ENCODE data around the gene SERPINA3.
"Not testable (repeated sequence)": the region's sequence is repeated elsewhere in the genome, so short reads cannot be mapped to it uniquely, and the experiment has no call there.

The SERPINA3 gene

DNA sequence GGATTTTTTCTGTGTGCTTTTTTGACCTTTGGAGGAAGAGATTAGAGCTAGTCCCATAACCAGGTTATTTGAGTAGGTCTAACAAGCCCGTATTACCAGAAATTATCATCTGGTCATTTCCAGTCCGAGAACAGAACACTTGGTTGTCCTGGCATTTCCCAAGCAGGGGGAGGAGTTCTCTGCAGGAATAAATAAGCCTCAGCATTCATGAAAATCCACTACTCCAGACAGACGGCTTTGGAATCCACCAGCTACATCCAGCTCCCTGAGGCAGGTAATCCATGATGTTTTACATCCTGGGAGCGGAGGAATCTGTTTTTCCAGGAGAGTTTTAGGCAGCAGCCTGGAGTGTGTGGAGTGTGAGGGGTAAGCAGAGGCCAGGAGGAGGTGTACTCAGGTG is at the start of gene SERPINA3:
Gene SERPINA3, plus strand, starts transcription at position 218 of the 400 bp plus-strand sequence. CDS start 2,051 bp downstream, outside the sequence.
- no peak for DNase-seq

DNA sequence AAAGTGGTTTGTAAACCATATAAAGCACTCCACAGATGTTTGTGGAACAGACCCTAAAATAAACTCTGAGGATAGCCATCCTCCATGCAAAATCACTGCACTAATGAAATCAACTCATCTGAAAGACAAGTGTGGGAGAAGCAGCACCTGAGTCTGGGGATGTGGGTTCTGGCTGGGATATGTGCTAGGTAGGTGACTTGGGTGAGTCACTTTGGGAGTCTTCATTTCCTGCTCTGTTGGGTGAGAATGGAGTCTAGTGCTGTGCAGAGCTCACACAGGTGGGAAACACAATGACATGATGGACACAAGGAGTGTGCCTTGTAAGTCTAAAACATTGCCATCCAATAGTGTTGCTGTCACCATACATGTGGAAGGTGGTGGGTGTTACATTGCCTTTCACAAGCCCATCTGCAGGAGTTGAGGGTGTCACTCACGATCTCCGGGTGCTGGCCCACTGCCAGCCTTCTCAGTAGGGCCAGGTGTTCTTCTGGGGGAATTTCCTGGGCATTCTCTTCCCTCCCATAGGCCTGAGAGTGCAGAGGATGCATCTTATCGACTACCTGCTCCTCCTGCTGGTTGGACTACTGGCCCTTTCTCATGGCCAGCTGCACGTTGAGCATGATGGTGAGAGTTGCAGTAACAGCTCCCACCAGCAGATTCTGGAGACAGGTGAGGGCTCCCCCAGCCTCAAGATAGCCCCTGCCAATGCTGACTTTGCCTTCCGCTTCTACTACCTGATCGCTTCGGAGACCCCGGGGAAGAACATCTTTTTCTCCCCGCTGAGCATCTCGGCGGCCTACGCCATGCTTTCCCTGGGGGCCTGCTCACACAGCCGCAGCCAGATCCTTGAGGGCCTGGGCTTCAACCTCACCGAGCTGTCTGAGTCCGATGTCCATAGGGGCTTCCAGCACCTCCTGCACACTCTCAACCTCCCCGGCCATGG is 49.0 kb upstream of the SERPINA3 start:
- no peak for DNase-seq

DNA sequence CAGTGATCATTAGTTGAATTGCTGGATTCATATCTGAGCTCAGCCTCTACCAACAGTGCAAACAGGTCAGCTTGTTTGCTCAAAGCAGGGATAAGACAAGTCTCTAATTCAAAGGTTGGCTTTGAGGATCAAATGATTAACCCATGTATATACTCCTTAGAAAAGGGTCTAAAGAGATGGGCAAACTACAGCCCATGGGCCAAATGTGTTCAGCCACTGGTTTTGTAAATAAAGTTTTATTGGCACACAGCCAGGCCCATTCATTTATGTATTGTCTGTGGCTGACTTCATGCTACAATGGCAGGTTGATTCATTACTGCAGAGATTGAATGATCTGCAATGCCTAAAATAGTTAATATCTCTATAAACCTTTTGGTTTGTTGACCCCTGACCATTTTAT is 47.8 kb upstream of the SERPINA3 start:
- DNase-seq: no peak

GRCh38 chr14:94568186-94568585 is 44.0 kb upstream of the SERPINA3 start:
- no peak for DNase-seq

- DNase-seq: no peak
Observed at GRCh38 chr14:94569381-94570001, 42.7 kb upstream of the SERPINA3 start.

DNA sequence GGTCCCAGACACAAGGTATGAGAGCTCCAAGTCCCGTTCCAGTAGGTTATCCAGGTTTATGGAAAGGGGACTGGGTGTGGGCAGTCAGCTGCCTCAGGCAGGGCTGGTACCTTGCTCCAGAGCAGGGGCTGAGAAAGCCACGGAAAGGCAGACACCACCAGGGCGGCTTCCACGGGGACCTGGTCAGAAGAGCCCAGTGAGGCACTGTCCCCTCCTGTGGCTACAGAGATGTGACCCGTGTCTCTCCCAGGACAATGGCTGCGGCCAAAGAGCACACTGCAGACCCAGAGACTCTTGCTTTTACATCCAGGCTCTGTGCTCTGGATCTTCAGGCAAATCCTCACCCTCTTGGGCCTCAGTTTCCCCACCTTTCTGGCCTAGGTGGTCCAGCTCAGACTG is 42.2 kb upstream of the SERPINA3 start:
- no peak for DNase-seq

DNA sequence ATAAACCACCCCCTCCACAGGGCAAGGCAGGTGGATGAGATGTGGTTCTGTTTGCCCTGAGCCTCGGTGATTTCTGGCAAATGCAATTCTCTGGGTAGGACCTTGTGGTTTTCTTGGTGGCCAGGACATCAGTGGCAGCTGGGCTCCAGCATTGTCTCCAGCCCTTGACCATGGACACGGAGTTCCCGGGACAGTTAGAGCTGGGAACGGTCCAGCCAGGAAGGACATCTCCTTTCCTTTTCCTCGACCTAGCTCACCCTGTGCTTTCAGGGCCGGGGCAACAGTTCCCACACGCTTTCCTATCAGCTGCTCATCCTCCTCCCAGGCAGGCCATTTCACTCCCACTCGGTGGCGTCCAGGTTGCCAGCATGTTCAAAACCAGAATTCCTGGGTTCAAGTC is 41.8 kb upstream of the SERPINA3 start:
- DNase-seq: no peak

DNA sequence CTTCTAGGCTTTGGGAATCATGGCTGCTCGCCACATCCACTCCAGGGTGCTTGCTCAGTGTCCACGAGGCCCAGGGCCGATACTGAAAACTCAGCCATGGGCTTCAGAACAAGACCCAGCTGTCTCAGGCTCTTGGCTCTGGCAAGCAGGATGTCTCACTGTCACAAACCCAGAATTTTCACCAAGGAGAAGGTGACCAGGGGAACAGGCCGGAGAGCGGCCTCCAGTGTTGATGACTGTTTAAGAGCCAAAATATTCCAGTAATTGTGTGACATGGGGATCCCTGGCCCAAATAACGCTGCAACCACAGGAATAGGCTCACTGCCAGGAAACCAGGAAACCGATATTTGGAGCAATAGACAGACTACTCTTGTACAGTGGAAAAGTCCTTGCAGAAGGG is 40.8 kb upstream of the SERPINA3 start:
- DNase-seq: no peak

- no peak for DNase-seq
Observed at GRCh38 chr14:94571950-94572349, 40.2 kb upstream of the SERPINA3 start.

GRCh38 chr14:94572637-94573303 is 39.4 kb upstream of the SERPINA3 start:
- no peak for DNase-seq

- DNase-seq: no peak
Observed at GRCh38 chr14:94573475-94574277, 38.5 kb upstream of the SERPINA3 start.

DNA sequence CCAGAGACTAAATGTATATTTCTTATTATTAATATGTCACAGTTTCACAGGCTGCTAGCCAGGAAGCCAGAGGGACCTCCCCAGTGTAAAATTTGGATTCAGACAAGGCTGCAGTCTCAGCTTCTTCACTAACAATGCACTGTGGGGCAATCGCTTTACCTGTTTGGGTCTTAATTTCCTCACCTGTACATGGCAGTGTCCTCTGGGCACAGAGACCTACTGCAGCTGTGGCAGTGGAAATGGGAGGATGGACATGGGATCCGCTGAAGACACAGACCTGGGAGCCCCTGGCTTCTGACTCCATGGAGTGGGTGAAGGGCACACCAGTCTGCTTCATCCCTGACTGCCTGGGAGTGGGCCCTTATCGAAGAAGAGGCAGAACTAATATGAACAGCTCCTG is 37.9 kb upstream of the SERPINA3 start:
- DNase-seq: no peak

GRCh38 chr14:94575730-94576585 is 36.2 kb upstream of the SERPINA3 start:
- DNase-seq: no peak

DNA sequence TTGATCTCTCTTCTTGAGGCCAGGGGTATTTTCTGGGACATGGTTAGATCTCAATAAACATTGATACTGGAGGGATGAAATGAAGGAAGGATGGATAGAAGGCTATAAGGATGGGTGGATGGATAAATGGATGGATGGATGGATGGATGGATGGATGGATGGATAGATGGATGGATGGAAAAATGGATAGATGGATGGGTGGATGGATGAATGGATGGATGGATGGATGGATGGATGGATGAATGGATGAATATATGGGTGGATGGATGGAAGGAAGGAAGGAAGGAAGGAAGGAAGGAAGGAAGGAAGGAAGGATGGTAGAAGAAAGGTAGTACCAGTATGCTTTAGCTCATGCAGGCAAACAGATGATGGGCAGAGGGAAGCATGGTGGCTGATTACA is 34.7 kb upstream of the SERPINA3 start:
- DNase-seq: not testable (repeated sequence)

DNA sequence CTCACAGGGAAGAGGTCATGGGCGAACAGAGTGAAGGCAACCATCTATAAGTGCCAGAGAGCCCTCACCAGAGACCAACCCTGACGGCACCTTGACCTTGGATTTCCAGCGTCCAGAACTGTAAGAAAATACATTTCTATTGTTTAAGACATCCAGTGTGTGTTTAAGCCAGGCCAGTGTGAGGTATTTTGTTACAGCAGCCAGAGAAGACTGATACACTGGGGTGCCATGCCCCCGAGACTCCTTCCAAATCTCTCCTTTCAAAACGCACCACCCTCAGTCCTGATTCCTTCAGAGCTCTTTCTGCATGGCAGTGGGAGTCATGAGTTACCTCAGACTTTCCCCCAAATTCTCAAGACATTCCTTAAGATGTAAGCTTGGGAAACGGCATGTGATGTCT is 33.5 kb upstream of the SERPINA3 start:
- DNase-seq: no peak

DNA sequence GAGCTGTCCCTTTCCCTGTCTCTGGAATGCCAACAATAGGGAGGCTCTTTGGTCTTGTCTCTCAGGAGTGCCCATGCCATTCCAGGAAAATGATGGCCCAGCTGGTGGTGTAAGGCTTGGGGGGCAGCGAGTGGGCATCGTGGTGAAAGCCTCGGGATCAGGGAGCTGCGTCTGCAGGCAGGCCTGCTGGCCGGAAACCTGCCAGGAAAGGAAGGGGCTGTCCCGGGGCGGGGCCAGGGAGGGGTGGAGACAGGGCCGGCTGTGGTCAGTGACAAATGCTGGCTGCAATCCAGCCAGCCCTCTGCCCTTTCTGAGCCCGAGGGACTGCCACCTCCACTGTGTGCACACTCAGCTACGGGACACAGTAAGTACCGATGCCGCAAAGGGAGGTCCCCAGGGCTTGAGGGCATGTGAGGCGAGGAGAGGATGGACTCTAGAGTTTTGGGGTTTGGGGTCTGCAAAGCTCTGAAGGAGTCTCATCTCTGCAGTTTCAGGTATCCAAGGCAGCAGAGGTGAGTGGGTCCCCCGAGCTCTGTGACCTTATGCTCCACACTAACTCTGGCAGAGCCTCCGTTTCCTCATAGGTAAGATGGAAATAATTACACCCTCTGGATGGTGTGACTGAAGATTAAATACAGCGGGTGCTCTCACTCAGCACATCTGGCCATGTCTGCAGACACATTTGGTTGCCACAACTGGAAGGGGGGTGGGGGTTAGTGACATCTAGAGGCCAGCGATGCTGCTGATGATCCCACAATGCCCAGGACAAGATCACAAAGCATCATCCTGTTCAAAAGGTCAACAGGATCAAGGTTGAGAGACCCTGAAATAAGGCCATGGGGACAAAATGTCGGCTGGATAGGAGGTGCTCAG is 30.8 kb upstream of the SERPINA3 start, which contains the start of gene SERPINA5:
Gene SERPINA5, plus strand, starts transcription at position 300 of the 873 bp plus-strand sequence. CDS start 5,937 bp downstream, outside the sequence.
- no peak for DNase-seq

- no peak for DNase-seq
Observed at GRCh38 chr14:94582199-94582750, 29.9 kb upstream of the SERPINA3 start.

- DNase-seq: no peak
Observed at GRCh38 chr14:94582851-94583250, 29.3 kb upstream of the SERPINA3 start.

DNA sequence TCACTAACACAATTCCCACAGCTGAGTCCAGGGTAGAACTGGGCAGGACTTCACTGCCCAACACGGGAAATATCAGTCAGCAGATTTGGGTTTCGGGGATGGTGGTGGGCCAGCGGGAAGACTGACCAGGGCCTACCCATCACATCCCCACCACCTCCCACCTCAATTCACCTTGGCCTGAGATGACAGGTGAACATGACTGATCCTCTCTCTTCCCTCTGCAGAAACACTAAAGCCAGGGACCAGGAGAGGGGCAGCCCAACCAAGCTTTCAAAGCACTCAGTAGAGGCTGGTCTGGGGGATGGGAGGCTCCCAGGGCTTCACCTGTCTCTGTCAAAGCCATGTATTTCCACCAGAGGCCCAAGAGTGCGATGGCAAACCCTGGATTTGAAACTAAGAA is 28.6 kb upstream of the SERPINA3 start:
- DNase-seq: no peak

DNA sequence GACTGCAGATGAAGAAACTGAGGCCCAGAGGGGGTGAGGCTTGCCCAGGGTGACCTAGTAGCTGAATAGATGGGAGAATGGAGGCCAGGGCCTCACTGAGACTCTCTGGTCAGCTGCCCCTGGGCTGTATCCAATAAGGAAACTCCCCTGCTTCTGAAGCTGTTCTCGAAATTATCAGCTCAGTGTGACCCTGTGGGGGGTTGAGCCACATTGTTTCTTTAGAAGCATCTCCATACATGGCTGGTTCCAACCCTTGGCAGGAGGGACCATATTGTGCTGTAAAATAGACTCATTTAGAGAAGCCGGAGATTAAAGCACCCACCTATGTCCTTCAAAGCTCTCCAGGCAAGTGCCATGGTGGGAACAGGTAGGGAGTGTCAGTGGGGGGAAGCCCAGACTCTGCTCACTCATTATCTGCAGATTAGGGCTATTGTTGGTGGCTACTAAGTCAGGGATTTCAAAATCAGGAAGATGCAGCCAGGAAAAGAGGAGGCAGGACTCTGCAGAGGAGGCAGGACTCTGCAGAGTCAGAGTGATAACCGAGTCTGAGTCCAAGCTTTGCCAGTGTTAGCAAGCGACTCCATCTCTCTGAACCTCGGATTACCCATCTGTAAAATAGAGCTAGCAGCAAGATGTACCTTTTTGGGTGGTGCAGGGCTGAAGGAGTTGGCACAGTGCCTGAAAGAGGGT is 27.5 kb upstream of the SERPINA3 start:
- no peak for DNase-seq
